Pancreas (tissue), 10 donors: ENCODE measurements around the gene ADAMTS6. TPM values are rescaled to one million over a fixed set of nuclear protein-coding genes. Genes with fewer than 3 reads are reported as not detected.
"Not testable (repeated sequence)": the region's sequence is repeated elsewhere in the genome, so short reads cannot be mapped to it uniquely, and the experiment has no call there.

Source experiments
- ATAC-seq, 4 donors: fragments of 200-7000 bp; cut with Tn5 transposase; one replicate each; pipeline versions ENCODE4 v1.8.0 to v1.9.1; 2020; ENCODE audit warnings: mild to moderate bottlenecking in 4 of 4, moderate library complexity in 4 of 4
- DNase-seq, 6 donors: peaks; one replicate each; pipeline ENCODE4 v3.0.0-alpha.2; 2020
- FAIRE-seq: peaks from 2 replicates; lab custom pipeline; 2012; peaks lifted over from hg19 to GRCh38; lab: Jason Lieb, UNC
- H3K27ac ChIP-seq, 4 donors: fragments of 200-600 bp; sonication (generic); 1 replicate in 3 of 4; 2 replicates in 1 of 4; pipeline versions ENCODE4 v1.5.0 to v1.8.0; 2020
- H3K27me3 ChIP-seq, 4 donors: fragments of 200-600 bp; one replicate each; pipeline ENCODE4 v1.8.0; 2021
- H3K36me3 ChIP-seq, 3 donors: fragments of 200-600 bp; sonication (generic) in 1 of 3; one replicate each; pipeline versions ENCODE4 v1.5.0 to v1.8.0; 2020 to 2021
- H3K4me1 ChIP-seq, 3 donors: fragments of 200-600 bp; one replicate each; pipeline ENCODE4 v1.8.0; 2021
- H3K4me3 ChIP-seq, 4 donors: fragments of 200-600 bp; sonication (generic) in 2 of 4; one replicate each; pipeline versions ENCODE4 v1.5.0 to v1.8.0; 2020 to 2021
- H3K9me3 ChIP-seq, 4 donors: fragments of 200-600 bp; one replicate each; pipeline ENCODE4 v1.8.0; 2021
- CTCF ChIP-seq, 4 donors: fragments of 200-600 bp; sonication (generic) in 3 of 4; IDR thresholded peaks; one replicate each; pipeline versions ENCODE4 v1.5.0 to v1.8.0; 2021; ENCODE audit warnings: antibody characterized with exemption in 4 of 4
- WGBS, 2 donors: extraction: QIAGEN DNeasy Blood & Tissue Kit; methylation state at CpG; one replicate each; pipeline ENCODE4 v1.1.7; 2013; 5-methylcytosine and 5-hydroxymethylcytosine counted together
- intact Hi-C, 3 donors: fragments of 100-400 bp; cut with DNase I; formaldehyde crosslinking; loops; one replicate each; pipeline versions ENCODE4 v1.11.1 to v1.14.2; 2022
- polyA plus RNA-seq, 2 donors: library from polyadenylated mRNA; stranded (reverse); fragments of 200-250 nt; gene quantifications; one replicate each; pipeline ENCODE4 v1.2.3, GENCODE V29; 2013
- total RNA-seq, 6 donors: library from RNA; stranded (reverse); fragmentation: NEBNext Ultra II Directional in 4 of 6; extraction: Animal tissue kit (Norgen Biotek cat#: 25700) in 4 of 6; gene quantifications; one replicate each; pipeline versions ENCODE4 v1.2.1 to v1.2.4, GENCODE V29; 2021 to 2023
- donor health status: healthy with polysubstance abuse.
- donor health status: DM: no; HTN: no; CAD: no; lungs with moderate emphysema.
- donor health status: DM: no; HTN: no; CAD: no.
- donor health status: control.
- donor health status: control.
- donor health status: Bipolar disorder and iron deficiency.
- donor health status: DM: yes; HTN: yes; CAD: no.
- donor health status: DM: no; HTN: no; CAD: no.
- donor health status: DM: no; HTN: no; CAD: no.
- donor health status: DM: yes; HTN: yes; CAD: no.

Gene ADAMTS6
- total and polyA plus RNA-seq, 8 donors = 0.14 to 0.70 (median 0.30) TPM

- FAIRE-seq = no peak
- WGBS, 2 donors = 80 to 95% methylated on average over 2 of the region's 2 CpGs
- H3K27me3 ChIP-seq = no peaks in the 10 kb centered on the region
These were observed 27.3 kb upstream of the ADAMTS6 start for GRCh38 chr5:65508978-65509377.

GRCh38 chr5:65506961-65507360 lies 25.2 kb upstream of the ADAMTS6 start:
- DNase-seq = no peak
- Histone ChIP-seq H3K4me1 (peaks cover 0 to 3% (median 0%) of the 10 kb centered on the region in 3 donors), H3K36me3 (no peaks in the 10 kb centered on the region), H3K4me3 (no peak overlapping the region), H3K27me3 (no peaks in the 10 kb centered on the region), H3K27ac (no peak overlapping the region), H3K9me3 (no peaks in the 10 kb centered on the region)
- intact Hi-C loops = no loop called here
- no peak for ATAC-seq
- FAIRE-seq = no peak
- 39 to 59% methylated on average over 3 of the region's 3 CpGs for WGBS, 2 donors
- no peak for TF ChIP-seq CTCF (IDR thresholded peaks at IDR 0.05)

More at GRCh38 chr5:65508978-65509377, 27.3 kb upstream of the ADAMTS6 start:
- Histone ChIP-seq H3K27ac (no peak overlapping the region), H3K9me3 (no peaks in the 10 kb centered on the region), H3K4me1 (peaks cover 0 to 3% (median 0%) of the 10 kb centered on the region in 3 donors), H3K4me3 (no peak overlapping the region), H3K36me3 (no peaks in the 10 kb centered on the region)
- ATAC-seq (no peak), DNase-seq (no peak)
- TF ChIP-seq CTCF (IDR thresholded peaks at IDR 0.05) = no peak
- intact Hi-C loops = no loop called here

GRCh38 chr5:65489119-65489518 lies 7.4 kb upstream of the ADAMTS6 start:
- no peaks in the 10 kb centered on the region for H3K9me3 ChIP-seq
- DNase-seq (no peak), FAIRE-seq (no peak), ATAC-seq (no peak)
- TF ChIP-seq CTCF (IDR thresholded peaks at IDR 0.05) = no peak
- WGBS, 2 donors = 76 to 85% methylated on average over 4 of the region's 4 CpGs
- no peaks in the 10 kb centered on the region for H3K36me3 ChIP-seq
- no peak overlapping the region for H3K4me3 ChIP-seq
- intact Hi-C loops = loop anchor here in 1 of 3 donors (10.0 kb wide), 1 partner anchor 674 kb away; no protein-coding TSS in a partner anchor
- H3K27ac ChIP-seq = no peak overlapping the region
- H3K4me1 ChIP-seq = no peaks in the 10 kb centered on the region
- H3K27me3 ChIP-seq = no peaks in the 10 kb centered on the region

- FAIRE-seq, H3K9me3 ChIP-seq, DNase-seq, H3K27me3 ChIP-seq, H3K4me3 ChIP-seq, H3K4me1 ChIP-seq, ATAC-seq, H3K27ac ChIP-seq, H3K36me3 ChIP-seq: not testable (repeated sequence)
- intact Hi-C loops = loop anchor here in 1 of 3 donors (10.0 kb wide), 1 partner anchor 673 kb away; no protein-coding TSS in a partner anchor
- WGBS, 2 donors = 63 to 74% methylated on average over 7 of the region's 7 CpGs
These were observed 6.4 kb upstream of the ADAMTS6 start for GRCh38 chr5:65488038-65488687.

- H3K4me1 ChIP-seq, H3K4me3 ChIP-seq, ATAC-seq, FAIRE-seq, H3K9me3 ChIP-seq, H3K27ac ChIP-seq, DNase-seq, H3K36me3 ChIP-seq, H3K27me3 ChIP-seq: not testable (repeated sequence)
- WGBS, 2 donors = 77 to 79% methylated on average over 2 of the region's 2 CpGs
- intact Hi-C loops = loop anchor here in 1 of 3 donors (10.0 kb wide), 1 partner anchor 672 kb away; no protein-coding TSS in a partner anchor
These were observed 5.1 kb upstream of the ADAMTS6 start for GRCh38 chr5:65486803-65487202.

- H3K4me3 ChIP-seq = no peak overlapping the region
- no peaks in the 10 kb centered on the region for H3K9me3 ChIP-seq
- H3K27ac ChIP-seq = no peak overlapping the region
- no peak for TF ChIP-seq CTCF (IDR thresholded peaks at IDR 0.05)
- no peak for ATAC-seq
- peaks cover 4 to 13% (median 11%) of the 10 kb centered on the region in 3 donors for H3K4me1 ChIP-seq
- DNase-seq = peak in 2 of 6 donors; percentile 55 to 66
- no peak for FAIRE-seq
- H3K27me3 ChIP-seq = no peaks in the 10 kb centered on the region
- WGBS, 2 donors = 80 to 92% methylated on average over 13 to 28 of the region's 28 CpGs
- H3K36me3 ChIP-seq = no peaks in the 10 kb centered on the region
- intact Hi-C loops = loop anchor here in 1 of 3 donors (10.0 kb wide), 1 partner anchor 671 kb away; no protein-coding TSS in a partner anchor
These were observed 3.7 kb upstream of the ADAMTS6 start for GRCh38 chr5:65485405-65485804.
